ENCODE measurements around the gene KCNAB1.

The KCNAB1 gene

DNA sequence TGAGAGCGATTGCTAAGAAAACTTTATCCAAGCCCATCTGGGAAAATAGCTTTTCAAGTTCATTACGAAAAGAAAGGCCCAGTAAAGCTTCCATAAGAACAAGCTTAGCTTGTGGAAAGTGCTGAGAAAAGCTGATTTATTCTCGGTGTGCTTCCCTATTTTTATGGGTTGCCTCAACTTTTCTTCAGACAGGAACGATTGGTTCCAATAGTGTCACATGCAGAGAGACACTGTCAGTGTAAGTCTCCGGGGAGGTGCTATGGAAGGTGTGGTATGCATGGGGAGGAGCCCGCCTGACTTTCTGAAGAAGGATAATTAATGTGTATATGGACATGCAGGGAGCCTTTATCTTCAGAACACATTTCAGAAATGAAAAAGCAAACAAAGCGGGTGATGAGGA lies 257.3 kb downstream of the KCNAB1 start:
- no peaks in the 10 kb centered on the region for H3K27me3 ChIP-seq (ENCODE audit: control insufficient read depth, insufficient read depth, low read length)
- no peak overlapping the region for H3K9ac ChIP-seq (ENCODE audit: low read length)
- no peaks in the 10 kb centered on the region for H3K36me3 ChIP-seq (ENCODE audit: control insufficient read depth, insufficient read depth, low read length)
- H3K4me3 ChIP-seq (ENCODE audit: low read length), result no peak overlapping the region
- no peaks in the 10 kb centered on the region for H3K9me3 ChIP-seq (ENCODE audit: control insufficient read depth, low read length)
- H3K4me1 ChIP-seq (ENCODE audit: control insufficient read depth, insufficient read depth, low read length), result peaks cover 7% of the 10 kb centered on the region

DNA sequence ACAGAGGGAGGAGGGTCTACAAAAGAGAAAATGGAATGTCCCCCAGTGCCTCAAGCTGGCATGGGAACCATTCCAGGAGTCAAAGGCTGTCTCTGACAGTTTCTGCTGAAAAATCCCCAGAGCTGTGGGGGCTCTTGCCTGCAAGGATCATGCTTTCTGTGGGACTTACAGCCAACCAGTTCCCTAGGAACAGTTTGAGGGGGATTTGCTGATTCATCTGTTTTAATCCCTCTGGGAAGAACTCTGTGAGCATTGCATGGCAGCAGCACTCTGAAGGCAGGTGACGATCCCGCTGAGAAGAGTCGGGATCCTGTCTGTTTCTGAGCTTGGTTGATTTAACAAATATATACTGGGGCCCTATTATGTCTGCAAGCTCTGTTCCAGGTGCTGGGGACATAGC lies 258.5 kb downstream of the KCNAB1 start:
- Histone ChIP-seq H3K4me3 (ENCODE audit: low read length) (no peak overlapping the region), H3K4me1 (ENCODE audit: control insufficient read depth, insufficient read depth, low read length) (peaks cover 7% of the 10 kb centered on the region), H3K9me3 (ENCODE audit: control insufficient read depth, low read length) (no peaks in the 10 kb centered on the region), H3K9ac (ENCODE audit: low read length) (no peak overlapping the region), H3K36me3 (ENCODE audit: control insufficient read depth, insufficient read depth, low read length) (no peaks in the 10 kb centered on the region), H3K27me3 (ENCODE audit: control insufficient read depth, insufficient read depth, low read length) (no peaks in the 10 kb centered on the region)

DNA sequence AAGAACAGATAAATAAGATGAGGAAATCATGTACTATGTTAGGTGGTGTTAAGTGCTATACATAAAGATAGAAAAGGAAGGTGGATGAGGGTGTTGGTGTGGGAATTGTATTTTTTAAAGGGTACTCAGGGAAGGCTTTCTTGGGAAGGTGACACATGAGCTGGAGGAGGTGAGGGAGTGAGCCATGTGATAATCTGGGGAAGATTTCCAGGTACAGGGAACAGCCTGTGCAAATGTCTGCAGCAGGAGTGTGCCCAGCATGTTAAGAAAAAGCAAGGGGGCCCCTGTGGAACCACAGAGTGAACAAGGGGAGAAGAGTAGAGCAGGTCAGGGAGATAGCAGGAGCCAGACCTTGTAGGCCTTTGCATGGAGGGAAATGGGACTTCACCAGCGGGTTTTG lies 258.9 kb downstream of the KCNAB1 start:
- peaks cover 7% of the 10 kb centered on the region for H3K4me1 ChIP-seq (ENCODE audit: control insufficient read depth, insufficient read depth, low read length)
- H3K9me3 ChIP-seq (ENCODE audit: control insufficient read depth, low read length), result no peaks in the 10 kb centered on the region
- no peak overlapping the region for H3K9ac ChIP-seq (ENCODE audit: low read length)
- no peaks in the 10 kb centered on the region for H3K36me3 ChIP-seq (ENCODE audit: control insufficient read depth, insufficient read depth, low read length)
- no peaks in the 10 kb centered on the region for H3K27me3 ChIP-seq (ENCODE audit: control insufficient read depth, insufficient read depth, low read length)
- H3K4me3 ChIP-seq (ENCODE audit: low read length), result no peak overlapping the region

DNA sequence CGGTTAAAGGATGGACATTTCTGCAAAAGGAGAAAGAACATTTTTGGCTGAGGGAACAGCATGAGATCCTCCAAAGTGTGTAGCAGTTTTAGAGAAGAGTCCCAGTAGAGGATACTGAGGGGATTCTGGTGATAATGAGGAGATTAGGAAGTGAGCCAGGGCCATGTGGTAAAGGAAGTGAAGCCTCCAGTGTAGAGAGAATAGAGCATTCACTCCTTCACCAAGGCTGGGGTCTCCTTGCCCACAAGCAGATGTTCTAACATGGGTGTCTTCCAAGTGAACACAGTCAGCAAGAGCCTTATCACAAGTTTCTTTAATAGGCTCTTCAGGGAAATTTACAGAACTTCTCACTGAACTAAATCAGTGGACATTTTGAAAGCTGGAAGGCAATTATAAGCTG lies 260.9 kb downstream of the KCNAB1 start:
- Histone ChIP-seq H3K27me3 (ENCODE audit: control insufficient read depth, insufficient read depth, low read length) (no peaks in the 10 kb centered on the region), H3K36me3 (ENCODE audit: control insufficient read depth, insufficient read depth, low read length) (no peaks in the 10 kb centered on the region), H3K9me3 (ENCODE audit: control insufficient read depth, low read length) (no peaks in the 10 kb centered on the region), H3K4me1 (ENCODE audit: control insufficient read depth, insufficient read depth, low read length) (peaks cover 7% of the 10 kb centered on the region), H3K9ac (ENCODE audit: low read length) (no peak overlapping the region), H3K4me3 (ENCODE audit: low read length) (no peak overlapping the region)

DNA sequence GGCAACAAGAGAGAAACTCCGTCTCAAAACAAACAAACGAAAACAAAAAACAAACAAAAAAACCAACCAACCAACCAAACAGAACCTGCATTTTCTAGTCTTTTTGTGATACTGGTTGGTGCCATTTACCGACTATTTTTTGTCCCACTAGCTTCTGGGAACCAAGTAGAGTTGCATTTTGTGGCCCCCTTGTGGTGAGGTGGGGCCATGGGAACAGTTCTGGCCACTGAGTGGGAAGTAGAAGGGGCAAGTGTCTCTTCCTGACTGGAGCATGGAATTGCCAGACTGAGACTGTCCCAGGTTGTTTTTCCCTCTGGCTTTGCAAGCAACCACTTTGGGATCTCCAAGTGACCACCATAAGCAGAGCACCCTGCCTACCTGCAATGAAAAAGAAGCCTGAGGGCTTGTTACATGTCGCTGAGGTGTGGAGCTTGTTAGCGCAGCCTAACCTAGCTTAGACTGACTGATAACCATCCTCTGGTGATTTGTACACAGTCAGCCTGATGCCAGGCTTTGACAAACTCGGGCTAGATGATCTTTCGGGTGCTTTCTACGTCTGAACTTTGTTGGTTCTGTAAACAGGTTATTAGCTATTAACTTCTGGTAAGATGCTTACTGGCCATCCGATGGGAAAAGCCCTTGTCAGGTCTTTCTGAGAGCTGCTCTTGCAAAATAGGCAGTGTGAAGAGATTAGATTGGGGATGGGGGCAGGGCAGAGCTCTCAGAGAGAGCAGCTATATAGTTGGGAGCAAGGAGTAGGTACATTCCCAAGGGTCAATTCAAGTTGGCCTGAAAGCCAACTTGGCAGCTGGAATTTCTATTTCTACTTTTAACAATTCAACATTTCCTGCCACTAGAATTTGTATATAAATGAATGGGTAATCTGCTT lies 262.3 kb downstream of the KCNAB1 start:
- no peaks in the 10 kb centered on the region for H3K9me3 ChIP-seq (ENCODE audit: control insufficient read depth, low read length)
- no peak overlapping the region for H3K4me3 ChIP-seq (ENCODE audit: low read length)
- H3K27me3 ChIP-seq (ENCODE audit: control insufficient read depth, insufficient read depth, low read length), result no peaks in the 10 kb centered on the region
- H3K36me3 ChIP-seq (ENCODE audit: control insufficient read depth, insufficient read depth, low read length), result no peaks in the 10 kb centered on the region
- no peak overlapping the region for H3K9ac ChIP-seq (ENCODE audit: low read length)
- H3K4me1 ChIP-seq (ENCODE audit: control insufficient read depth, insufficient read depth, low read length), result peaks cover 7% of the 10 kb centered on the region

DNA sequence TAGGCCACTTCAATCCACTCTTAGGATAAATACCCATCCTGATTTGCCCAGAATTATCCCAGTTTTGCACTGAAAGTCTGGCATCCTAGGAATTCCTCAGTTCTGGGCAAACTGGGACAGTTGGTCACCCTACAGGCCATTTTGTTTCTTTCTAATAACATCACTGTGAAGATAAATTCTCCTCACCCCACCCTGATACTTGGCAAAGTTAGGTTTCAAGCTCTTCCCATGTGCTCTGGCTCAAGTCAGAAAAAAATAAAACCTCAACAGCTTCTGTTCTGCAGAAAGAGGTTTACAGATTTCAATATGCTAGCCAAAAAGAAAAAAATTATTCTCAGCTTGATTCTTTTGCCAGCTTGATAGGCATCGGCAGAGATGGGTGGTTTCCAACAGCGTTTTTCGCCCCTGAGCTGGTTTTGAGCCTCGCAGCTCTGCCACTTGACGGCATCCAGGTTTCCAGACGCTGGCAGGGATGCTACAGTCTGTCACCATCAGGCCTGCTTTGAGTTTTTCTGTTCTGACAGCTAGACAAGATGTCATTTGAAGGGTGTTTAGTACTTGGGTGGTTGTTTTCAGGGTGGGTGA lies 263.2 kb downstream of the KCNAB1 start:
- no peak overlapping the region for H3K9ac ChIP-seq (ENCODE audit: low read length)
- no peaks in the 10 kb centered on the region for H3K9me3 ChIP-seq (ENCODE audit: control insufficient read depth, low read length)
- no peak overlapping the region for H3K4me3 ChIP-seq (ENCODE audit: low read length)
- peaks cover 7% of the 10 kb centered on the region for H3K4me1 ChIP-seq (ENCODE audit: control insufficient read depth, insufficient read depth, low read length)
- H3K27me3 ChIP-seq (ENCODE audit: control insufficient read depth, insufficient read depth, low read length), result no peaks in the 10 kb centered on the region
- no peaks in the 10 kb centered on the region for H3K36me3 ChIP-seq (ENCODE audit: control insufficient read depth, insufficient read depth, low read length)

DNA sequence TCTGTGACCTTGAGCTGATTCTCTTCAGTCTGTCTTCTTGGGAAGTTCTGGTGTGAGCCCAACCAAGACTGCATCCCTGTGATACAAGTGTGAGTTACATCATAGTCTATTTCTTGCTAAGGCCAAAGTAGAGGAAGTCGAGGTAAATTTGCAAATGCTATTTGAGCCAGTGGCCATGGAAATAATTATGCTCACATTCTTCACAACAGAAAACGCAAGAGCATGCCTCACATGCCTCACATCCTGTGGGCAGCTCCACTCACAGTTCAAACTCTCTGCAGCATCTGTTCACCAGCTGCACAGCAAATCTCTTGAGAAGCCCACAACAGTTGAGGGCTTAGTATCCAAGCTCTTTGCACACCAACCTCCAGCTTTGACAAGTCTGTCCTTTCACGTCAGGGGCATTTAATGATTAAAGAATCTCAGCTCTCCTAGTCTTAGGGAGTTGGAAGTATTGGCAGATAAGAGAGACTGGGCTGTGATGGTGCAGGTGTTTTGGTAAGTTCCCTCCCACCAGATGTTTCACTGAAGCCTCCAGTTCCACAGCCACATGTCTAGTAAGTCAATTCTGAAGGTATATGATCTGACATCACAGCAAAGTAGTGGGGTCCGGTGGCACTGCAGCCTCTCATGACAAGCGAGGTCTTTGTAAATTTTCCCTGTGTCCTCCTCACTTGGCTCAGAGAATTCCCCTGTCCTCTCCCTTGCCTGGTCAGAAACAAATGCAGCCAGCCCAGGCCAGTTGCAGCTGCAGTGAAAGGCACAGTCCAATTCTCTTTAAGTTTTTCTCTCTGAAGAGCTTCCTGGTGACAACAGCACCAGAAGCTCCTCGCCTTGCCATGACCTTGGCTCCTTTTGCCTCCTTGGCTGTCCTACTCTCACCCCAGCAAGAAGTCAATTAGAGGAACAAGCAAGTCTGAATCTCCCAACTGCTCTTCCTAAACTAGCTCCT lies 268.4 kb downstream of the KCNAB1 start:
- Histone ChIP-seq H3K4me3 (ENCODE audit: low read length) (no peak overlapping the region), H3K9me3 (ENCODE audit: control insufficient read depth, low read length) (no peaks in the 10 kb centered on the region), H3K36me3 (ENCODE audit: control insufficient read depth, insufficient read depth, low read length) (no peaks in the 10 kb centered on the region), H3K27me3 (ENCODE audit: control insufficient read depth, insufficient read depth, low read length) (no peaks in the 10 kb centered on the region), H3K4me1 (ENCODE audit: control insufficient read depth, insufficient read depth, low read length) (no peaks in the 10 kb centered on the region), H3K9ac (ENCODE audit: low read length) (no peak overlapping the region)

DNA sequence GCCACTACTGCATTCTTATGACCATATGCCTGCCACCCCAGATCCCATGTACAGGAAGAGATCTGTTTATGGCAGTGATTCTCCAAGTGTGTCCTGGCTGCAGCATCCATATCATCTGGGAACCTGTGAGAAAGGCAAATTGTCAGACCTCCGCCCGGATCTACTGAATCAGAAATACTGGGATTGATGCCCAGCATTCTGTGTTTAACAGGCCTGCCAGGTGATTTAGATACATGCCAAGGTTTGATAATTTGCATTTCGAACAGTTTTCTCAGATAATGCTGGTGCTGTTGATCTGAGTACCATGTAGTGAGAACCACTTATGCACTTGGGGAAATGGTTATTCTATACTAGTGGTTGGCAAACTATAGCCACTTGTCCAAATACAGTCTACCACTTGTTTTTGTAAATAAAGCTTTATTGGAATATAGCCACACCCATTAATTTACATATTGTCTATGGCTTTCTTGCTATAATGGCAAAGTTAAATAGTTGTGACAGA lies 269.1 kb downstream of the KCNAB1 start:
- Histone ChIP-seq H3K36me3 (ENCODE audit: control insufficient read depth, insufficient read depth, low read length) (no peaks in the 10 kb centered on the region), H3K9me3 (ENCODE audit: control insufficient read depth, low read length) (no peaks in the 10 kb centered on the region), H3K4me1 (ENCODE audit: control insufficient read depth, insufficient read depth, low read length) (no peaks in the 10 kb centered on the region), H3K9ac (ENCODE audit: low read length) (no peak overlapping the region), H3K27me3 (ENCODE audit: control insufficient read depth, insufficient read depth, low read length) (no peaks in the 10 kb centered on the region), H3K4me3 (ENCODE audit: low read length) (no peak overlapping the region)

DNA sequence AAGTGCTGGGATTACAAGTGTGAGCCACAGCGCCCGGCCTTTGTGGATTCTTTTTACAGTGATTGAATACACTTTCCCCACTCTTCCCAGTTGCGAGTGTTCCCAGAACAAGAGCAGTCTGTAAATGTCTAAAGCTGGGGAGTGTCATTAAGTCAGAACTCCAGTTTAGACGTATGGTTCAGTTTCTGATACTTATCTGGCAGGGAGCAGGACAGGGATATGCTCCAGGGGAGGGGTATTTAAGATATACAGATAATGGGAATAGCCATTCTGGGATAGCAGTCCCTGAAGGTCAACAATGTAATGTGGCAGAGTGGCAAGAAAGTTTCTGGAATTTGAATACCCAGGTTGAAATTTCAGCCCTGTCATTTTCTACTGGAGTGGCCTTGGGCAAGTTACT lies 270.5 kb downstream of the KCNAB1 start:
- Histone ChIP-seq H3K9ac (ENCODE audit: low read length) (no peak overlapping the region), H3K9me3 (ENCODE audit: control insufficient read depth, low read length) (no peaks in the 10 kb centered on the region), H3K4me3 (ENCODE audit: low read length) (no peak overlapping the region), H3K27me3 (ENCODE audit: control insufficient read depth, insufficient read depth, low read length) (no peaks in the 10 kb centered on the region), H3K36me3 (ENCODE audit: control insufficient read depth, insufficient read depth, low read length) (no peaks in the 10 kb centered on the region), H3K4me1 (ENCODE audit: control insufficient read depth, insufficient read depth, low read length) (no peaks in the 10 kb centered on the region)

DNA sequence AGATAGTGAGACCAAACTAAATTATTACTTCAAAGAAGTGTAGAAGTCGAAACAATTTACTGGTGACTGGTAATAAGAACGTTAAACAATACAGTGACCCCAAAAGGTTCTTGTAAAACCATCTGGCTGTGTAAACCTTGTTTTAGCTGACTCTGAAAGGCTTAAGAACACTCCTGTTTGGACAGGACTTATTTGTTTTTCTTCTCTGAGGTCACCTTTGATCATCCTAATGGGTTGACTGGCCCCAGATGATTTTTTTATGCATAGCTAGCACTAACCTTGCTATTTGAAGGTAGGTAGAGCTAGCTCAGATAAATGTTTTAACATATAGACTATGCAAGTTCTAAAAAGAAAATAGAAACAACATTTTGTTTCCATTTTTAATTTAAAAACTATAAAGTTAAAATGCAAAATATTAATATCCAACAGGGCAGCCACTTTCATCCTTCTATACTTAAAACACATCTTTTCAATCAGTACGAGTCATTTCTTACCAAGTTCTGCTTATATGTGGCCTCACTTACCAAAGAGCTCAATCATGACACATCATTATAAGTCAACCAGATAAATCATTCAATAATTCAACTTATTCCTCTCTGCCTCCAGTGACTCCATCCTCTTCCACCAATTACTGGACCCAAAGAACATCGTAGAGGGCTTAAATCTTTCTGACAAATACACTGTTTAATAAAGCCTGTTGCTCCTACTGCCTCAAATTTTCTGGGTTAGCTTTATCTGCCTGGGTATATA lies 275.8 kb downstream of the KCNAB1 start:
- Histone ChIP-seq H3K4me1 (ENCODE audit: control insufficient read depth, insufficient read depth, low read length) (no peaks in the 10 kb centered on the region), H3K4me3 (ENCODE audit: low read length) (no peak overlapping the region), H3K9me3 (ENCODE audit: control insufficient read depth, low read length) (no peaks in the 10 kb centered on the region), H3K9ac (ENCODE audit: low read length) (no peak overlapping the region), H3K27me3 (ENCODE audit: control insufficient read depth, insufficient read depth, low read length) (no peaks in the 10 kb centered on the region), H3K36me3 (ENCODE audit: control insufficient read depth, insufficient read depth, low read length) (no peaks in the 10 kb centered on the region)

DNA sequence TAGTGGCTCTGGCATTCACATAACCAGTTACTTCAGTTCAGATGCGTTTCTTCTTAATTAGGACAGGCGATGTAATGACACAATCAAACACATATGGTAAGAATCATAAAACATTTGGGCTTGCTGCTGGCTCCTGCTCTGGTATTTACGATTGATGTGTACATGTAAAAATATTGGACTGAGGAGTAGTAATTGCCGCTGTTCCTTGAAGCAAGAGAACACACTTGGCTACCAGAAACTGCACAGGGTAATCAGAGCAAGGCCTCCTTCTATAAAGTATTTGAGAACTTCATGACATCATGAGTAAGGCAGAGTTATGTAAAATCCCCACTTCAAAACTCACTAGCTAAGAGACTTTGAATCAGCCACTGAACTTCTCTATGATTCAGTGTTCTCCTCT lies 276.5 kb downstream of the KCNAB1 start:
- no peaks in the 10 kb centered on the region for H3K27me3 ChIP-seq (ENCODE audit: control insufficient read depth, insufficient read depth, low read length)
- H3K9me3 ChIP-seq (ENCODE audit: control insufficient read depth, low read length), result no peaks in the 10 kb centered on the region
- H3K4me1 ChIP-seq (ENCODE audit: control insufficient read depth, insufficient read depth, low read length), result no peaks in the 10 kb centered on the region
- H3K9ac ChIP-seq (ENCODE audit: low read length), result no peak overlapping the region
- no peak overlapping the region for H3K4me3 ChIP-seq (ENCODE audit: low read length)
- H3K36me3 ChIP-seq (ENCODE audit: control insufficient read depth, insufficient read depth, low read length), result no peaks in the 10 kb centered on the region

Measured in mucosa of stomach (tissue), 1 donor.